ENCODE measurements around the gene PAX7.
"Not testable (repeated sequence)": the region's sequence is repeated elsewhere in the genome, so short reads cannot be mapped to it uniquely, and the experiment has no call there.

Gene PAX7

GRCh38 chr1:18765725-18766124 is 135.1 kb downstream of the PAX7 start:
- no peak overlapping the region for H3K27ac ChIP-seq
- TF ChIP-seq, protein P1, sequence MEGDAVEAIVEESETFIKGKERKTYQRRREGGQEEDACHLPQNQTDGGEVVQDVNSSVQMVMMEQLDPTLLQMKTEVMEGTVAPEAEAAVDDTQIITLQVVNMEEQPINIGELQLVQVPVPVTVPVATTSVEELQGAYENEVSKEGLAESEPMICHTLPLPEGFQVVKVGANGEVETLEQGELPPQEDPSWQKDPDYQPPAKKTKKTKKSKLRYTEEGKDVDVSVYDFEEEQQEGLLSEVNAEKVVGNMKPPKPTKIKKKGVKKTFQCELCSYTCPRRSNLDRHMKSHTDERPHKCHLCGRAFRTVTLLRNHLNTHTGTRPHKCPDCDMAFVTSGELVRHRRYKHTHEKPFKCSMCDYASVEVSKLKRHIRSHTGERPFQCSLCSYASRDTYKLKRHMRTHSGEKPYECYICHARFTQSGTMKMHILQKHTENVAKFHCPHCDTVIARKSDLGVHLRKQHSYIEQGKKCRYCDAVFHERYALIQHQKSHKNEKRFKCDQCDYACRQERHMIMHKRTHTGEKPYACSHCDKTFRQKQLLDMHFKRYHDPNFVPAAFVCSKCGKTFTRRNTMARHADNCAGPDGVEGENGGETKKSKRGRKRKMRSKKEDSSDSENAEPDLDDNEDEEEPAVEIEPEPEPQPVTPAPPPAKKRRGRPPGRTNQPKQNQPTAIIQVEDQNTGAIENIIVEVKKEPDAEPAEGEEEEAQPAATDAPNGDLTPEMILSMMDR (conservative IDR thresholded peaks at IDR 0.05) = no peak

DNA sequence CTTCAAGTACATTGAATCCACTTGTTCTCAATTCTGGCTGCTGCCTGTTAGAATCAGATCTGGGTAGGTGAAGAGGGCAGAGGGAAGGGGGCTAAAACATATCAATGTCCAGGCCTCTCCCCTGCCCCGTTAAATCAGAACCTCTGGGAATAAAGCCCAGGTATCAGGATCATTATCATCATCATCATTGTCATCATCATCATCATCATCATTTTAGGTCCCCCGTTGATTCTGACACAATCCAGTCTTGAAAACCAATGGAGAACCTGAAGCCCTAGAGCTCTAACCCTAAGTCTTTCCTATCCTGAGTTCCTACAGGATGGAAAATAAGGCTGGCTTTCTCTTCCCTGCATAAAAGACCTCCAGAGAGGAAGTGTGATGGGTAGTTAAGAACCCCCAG is 135.7 kb downstream of the PAX7 start:
- TF ChIP-seq, protein P1 (conservative IDR thresholded peaks at IDR 0.05) = no peak
- H3K27ac ChIP-seq = no peak overlapping the region

- H3K27ac ChIP-seq = not testable (repeated sequence)
Observed at GRCh38 chr1:18767576-18767975, 136.9 kb downstream of the PAX7 start.

DNA sequence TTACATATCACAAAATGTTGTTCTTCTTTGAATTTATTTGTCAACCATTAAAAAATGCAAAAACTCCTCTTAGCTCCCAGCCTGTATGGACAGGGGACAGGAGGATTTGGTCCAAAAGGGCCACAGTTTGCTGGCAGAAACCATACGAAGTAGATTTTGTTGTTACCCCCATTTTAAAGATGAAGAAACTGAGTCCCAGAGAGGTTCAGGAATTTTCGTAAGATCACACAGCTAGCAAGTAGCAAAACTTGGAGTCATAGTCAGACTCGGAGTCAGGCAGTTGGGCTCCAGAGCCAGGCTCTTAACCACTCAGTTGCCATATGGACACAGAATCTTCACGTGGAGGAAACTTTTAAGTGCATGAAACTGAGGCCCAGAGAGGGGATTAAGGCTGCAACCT is 137.4 kb downstream of the PAX7 start:
- TF ChIP-seq, protein P1 (conservative IDR thresholded peaks at IDR 0.05) = no peak
- no peak overlapping the region for H3K27ac ChIP-seq

- TF ChIP-seq, protein P1 (conservative IDR thresholded peaks at IDR 0.05) = no peak
- no peak overlapping the region for H3K27ac ChIP-seq
Observed at GRCh38 chr1:18769140-18769539, 138.5 kb downstream of the PAX7 start.

- H3K27ac ChIP-seq = no peak overlapping the region
- TF ChIP-seq, protein P1 (conservative IDR thresholded peaks at IDR 0.05) = no peak
Observed at GRCh38 chr1:18770799-18771198, 140.2 kb downstream of the PAX7 start.

GRCh38 chr1:18773753-18774152 is 143.1 kb downstream of the PAX7 start:
- TF ChIP-seq, protein P1 (conservative IDR thresholded peaks at IDR 0.05) = no peak
- H3K27ac ChIP-seq = no peak overlapping the region

- H3K27ac ChIP-seq = no peak overlapping the region
- TF ChIP-seq, protein P1 (conservative IDR thresholded peaks at IDR 0.05) = no peak
Observed at GRCh38 chr1:18775341-18775740, 144.7 kb downstream of the PAX7 start.

Data from VCaP (cell line).